GM23248 (cell line): Measurements from ENCODE around the gene INO80E. TPM values are rescaled to one million over a fixed set of nuclear protein-coding genes. Genes with fewer than 3 reads are reported as not detected.
"Not testable (repeated sequence)": the region's sequence is repeated elsewhere in the genome, so short reads cannot be mapped to it uniquely, and the experiment has no call there.

Source experiments
- DNase-seq: peaks from one replicate; pipeline ENCODE4 v3.0.0-alpha.2; 2015
- H2AFZ ChIP-seq: fragments of 200-600 bp; sonication (generic); 2 replicates; pipeline ENCODE4 v1.6.1; 2016; ENCODE audit warnings: antibody characterized with exemption
- H3F3A ChIP-seq: fragments of 200-600 bp; sonication (generic); 2 replicates; pipeline ENCODE4 v1.6.1; 2016; ENCODE audit warnings: mild to moderate bottlenecking, antibody characterized with exemption, mixed run types; ENCODE audit not compliant: insufficient read depth
- H3K27ac ChIP-seq: fragments of 200-600 bp; sonication (generic); 2 replicates; pipeline ENCODE4 v1.5.1; 2016; ENCODE audit warnings: mild to moderate bottlenecking
- H3K27me3 ChIP-seq: fragments of 200-600 bp; sonication (generic); replicated peaks from 2 replicates; pipeline ENCODE4 v1.6.1; 2016; ENCODE audit warnings: mild to moderate bottlenecking; ENCODE audit not compliant: insufficient read depth
- H3K36me3 ChIP-seq: fragments of 200-600 bp; sonication (generic); 2 replicates; pipeline ENCODE4 v1.6.1; 2016; ENCODE audit warnings: low read depth, mild to moderate bottlenecking
- H3K4me1 ChIP-seq: fragments of 200-600 bp; sonication (generic); 2 replicates; pipeline ENCODE4 v1.6.1; 2016; ENCODE audit warnings: mild to moderate bottlenecking; ENCODE audit not compliant: insufficient read depth
- H3K4me2 ChIP-seq: fragments of 200-600 bp; sonication (generic); one replicate; pipeline ENCODE4 v1.6.1; 2016; ENCODE audit warnings: mild to moderate bottlenecking; ENCODE audit not compliant: unreplicated experiment
- H3K4me3 ChIP-seq: fragments of 200-600 bp; sonication (generic); 2 replicates; pipeline ENCODE4 v1.5.1; 2016; ENCODE audit warnings: mild to moderate bottlenecking
- H3K79me2 ChIP-seq: fragments of 200-600 bp; sonication (generic); 2 replicates; pipeline ENCODE4 v1.6.1; 2016; ENCODE audit warnings: mild to moderate bottlenecking; ENCODE audit not compliant: insufficient read depth
- H3K9ac ChIP-seq: fragments of 200-600 bp; sonication (generic); 2 replicates; pipeline ENCODE4 v1.6.1; 2016; ENCODE audit warnings: mild to moderate bottlenecking
- H3K9me2 ChIP-seq: fragments of 200-600 bp; sonication (generic); 2 replicates; pipeline ENCODE4 v1.6.1; 2016; ENCODE audit warnings: mixed run types, mild to moderate bottlenecking, moderate library complexity; ENCODE audit not compliant: insufficient read depth
- H3K9me3 ChIP-seq: fragments of 200-600 bp; sonication (generic); one replicate; pipeline ENCODE4 v1.6.1; 2017; ENCODE audit warnings: low read depth
- H4K20me1 ChIP-seq: fragments of 200-600 bp; sonication (generic); 2 replicates; pipeline ENCODE4 v1.6.0; 2016; ENCODE audit not compliant: insufficient read depth
- EZH2 ChIP-seq: fragments of 200-600 bp; sonication (generic); IDR thresholded peaks from 2 replicates; pipeline ENCODE4 v1.6.1; 2018; ENCODE audit warnings: antibody characterized with exemption, mild to moderate bottlenecking; ENCODE audit not compliant: insufficient read depth, poor library complexity, severe bottlenecking
- EZH2phosphoT487 ChIP-seq: fragments of 200-600 bp; sonication (generic); IDR thresholded peaks from 2 replicates; pipeline ENCODE4 v1.6.1; 2018; ENCODE audit warnings: antibody characterized with exemption, moderate library complexity, mild to moderate bottlenecking, low read depth; ENCODE audit not compliant: insufficient read depth
- WGBS, 2 experiments: methylation state at CpG; one replicate each; pipeline ENCODE4 v1.1.6; 2015 to 2017; ENCODE audit warnings: low lambda C conversion rate in 2 of 2, low coverage in 1 of 2; ENCODE audit errors: missing lambda C conversion rate in 2 of 2; 5-methylcytosine and 5-hydroxymethylcytosine counted together
- in situ Hi-C: fragments of 300-500 bp; cut with MboI; formaldehyde crosslinking; loops from 2 replicates; pipeline ENCODE4 v1.15.0; 2020
- polyA plus RNA-seq: library from polyadenylated mRNA; unstranded; fragments of >200 nt; fragmentation: Nextera tagmentation; extraction: Ambion mirVana; gene quantifications from 2 replicates; pipeline ENCODE4 v1.2.1, GENCODE V29; 2016
- total RNA-seq: library from RNA; depleted of rRNA; stranded (reverse); fragments of >200 nt; shearing (Covaris generic); gene quantifications from 2 replicates; pipeline ENCODE4 v1.2.3, GENCODE V29; 2014

INO80E gene
- total and polyA plus RNA-seq, 2 experiments from 2014 or later, result 32.3 to 51.1 TPM

GRCh38 chr16:30040221-30040620 lies 44.2 kb downstream of the INO80E start:
- no peak for DNase-seq
- WGBS, 2 experiments, result 58 to 59% methylated on average over 5 of the region's 5 CpGs
- Histone ChIP-seq H3K27ac (no peak overlapping the region), H3K27me3 (no peaks in the 10 kb centered on the region; the same call in 1 of the 2 replicates), H3K4me2 (no peak overlapping the region), H4K20me1 (no peaks in the 10 kb centered on the region), H3K9me3 (no peaks in the 10 kb centered on the region), H3F3A (no peaks in the 10 kb centered on the region), H3K4me3 (no peak overlapping the region), H3K4me1 (no peaks in the 10 kb centered on the region), H3K9ac (no peak overlapping the region), H3K9me2 (no peaks in the 10 kb centered on the region), H3K79me2 (no peaks in the 10 kb centered on the region), H2AFZ (no peak overlapping the region), H3K36me3 (no peaks in the 10 kb centered on the region)
- no peak for TF ChIP-seq EZH2phosphoT487
- no peak for TF ChIP-seq EZH2
- in situ Hi-C loops, result no loop called here

GRCh38 chr16:30040690-30041089 lies 44.6 kb downstream of the INO80E start:
- H2AFZ ChIP-seq, H3K27ac ChIP-seq, H3K4me1 ChIP-seq, H3K9ac ChIP-seq, H3K9me2 ChIP-seq, H3K4me2 ChIP-seq, DNase-seq, H3F3A ChIP-seq, H3K36me3 ChIP-seq, in situ Hi-C loops, H3K79me2 ChIP-seq, H3K4me3 ChIP-seq, H4K20me1 ChIP-seq, H3K27me3 ChIP-seq, H3K9me3 ChIP-seq: not testable (repeated sequence)
- 65 to 66% methylated on average over 5 of the region's 5 CpGs for WGBS, 2 experiments

GRCh38 chr16:30041841-30042240 lies 45.8 kb downstream of the INO80E start:
- 27 to 28% methylated on average over 5 of the region's 5 CpGs for WGBS, 2 experiments
- H4K20me1 ChIP-seq, result no peaks in the 10 kb centered on the region
- H3K27ac ChIP-seq, result no peak overlapping the region
- no peaks in the 10 kb centered on the region for H3K27me3 ChIP-seq
- TF ChIP-seq EZH2 (no peak), EZH2phosphoT487 (no peak)
- no peak overlapping the region for H3K4me2 ChIP-seq
- peak; percentile 65 for DNase-seq
- H3K79me2 ChIP-seq, result no peaks in the 10 kb centered on the region
- H2AFZ ChIP-seq, result no peak overlapping the region
- no peak overlapping the region for H3K9ac ChIP-seq
- no peaks in the 10 kb centered on the region for H3K36me3 ChIP-seq
- no peaks in the 10 kb centered on the region for H3K4me1 ChIP-seq
- no peaks in the 10 kb centered on the region for H3K9me2 ChIP-seq
- no peaks in the 10 kb centered on the region for H3F3A ChIP-seq
- in situ Hi-C loops, result no loop called here
- no peak overlapping the region for H3K4me3 ChIP-seq
- no peaks in the 10 kb centered on the region for H3K9me3 ChIP-seq

- peaks cover 1% of the 10 kb centered on the region for H3K4me1 ChIP-seq
- no peak overlapping the region for H3K4me2 ChIP-seq
- H3K9me2 ChIP-seq, result no peaks in the 10 kb centered on the region
- DNase-seq, result no peak
- H3K9ac ChIP-seq, result no peak overlapping the region
- 72 to 77% methylated on average over 8 of the region's 8 CpGs for WGBS, 2 experiments
- in situ Hi-C loops, result no loop called here
- no peaks in the 10 kb centered on the region for H3K79me2 ChIP-seq
- H2AFZ ChIP-seq, result no peak overlapping the region
- no peak overlapping the region for H3K27ac ChIP-seq
- H3K36me3 ChIP-seq, result no peaks in the 10 kb centered on the region
- H4K20me1 ChIP-seq, result no peaks in the 10 kb centered on the region
- peaks cover 3% of the 10 kb centered on the region; the same call in 1 of the 2 replicates for H3F3A ChIP-seq
- TF ChIP-seq EZH2phosphoT487, result no peak
- TF ChIP-seq EZH2, result no peak
- no peaks in the 10 kb centered on the region for H3K27me3 ChIP-seq
- H3K9me3 ChIP-seq, result no peaks in the 10 kb centered on the region
- H3K4me3 ChIP-seq, result no peak overlapping the region
Measured at GRCh38 chr16:30046178-30046577, 50.1 kb downstream of the INO80E start.

GRCh38 chr16:30046588-30046987 lies 50.5 kb downstream of the INO80E start:
- Histone ChIP-seq H3K9me2 (no peaks in the 10 kb centered on the region), H3F3A (peaks cover 7% of the 10 kb centered on the region; the same call in 1 of the 2 replicates), H3K4me3 (no peak overlapping the region), H3K79me2 (no peaks in the 10 kb centered on the region), H3K9ac (no peak overlapping the region), H3K27ac (no peak overlapping the region), H4K20me1 (no peaks in the 10 kb centered on the region), H3K9me3 (no peaks in the 10 kb centered on the region), H3K27me3 (no peaks in the 10 kb centered on the region), H3K4me1 (peaks cover 5% of the 10 kb centered on the region), H3K36me3 (no peaks in the 10 kb centered on the region), H2AFZ (no peak overlapping the region), H3K4me2 (no peak overlapping the region)
- no peak for TF ChIP-seq EZH2phosphoT487
- no peak for TF ChIP-seq EZH2
- 59 to 61% methylated on average over 1 of the region's 1 CpG for WGBS, 2 experiments
- in situ Hi-C loops, result no loop called here
- DNase-seq, result no peak
